Ammon's horn (tissue), 1 donor: ENCODE measurements around the gene RPTOR.
"Not testable (repeated sequence)": the region's sequence is repeated elsewhere in the genome, so short reads cannot be mapped to it uniquely, and the experiment has no call there.

Experiments
- DNase-seq: peaks from one replicate; pipeline ENCODE4 v3.0.0-alpha.2; 2016; ENCODE audit warnings: low spot score

The RPTOR gene

DNA sequence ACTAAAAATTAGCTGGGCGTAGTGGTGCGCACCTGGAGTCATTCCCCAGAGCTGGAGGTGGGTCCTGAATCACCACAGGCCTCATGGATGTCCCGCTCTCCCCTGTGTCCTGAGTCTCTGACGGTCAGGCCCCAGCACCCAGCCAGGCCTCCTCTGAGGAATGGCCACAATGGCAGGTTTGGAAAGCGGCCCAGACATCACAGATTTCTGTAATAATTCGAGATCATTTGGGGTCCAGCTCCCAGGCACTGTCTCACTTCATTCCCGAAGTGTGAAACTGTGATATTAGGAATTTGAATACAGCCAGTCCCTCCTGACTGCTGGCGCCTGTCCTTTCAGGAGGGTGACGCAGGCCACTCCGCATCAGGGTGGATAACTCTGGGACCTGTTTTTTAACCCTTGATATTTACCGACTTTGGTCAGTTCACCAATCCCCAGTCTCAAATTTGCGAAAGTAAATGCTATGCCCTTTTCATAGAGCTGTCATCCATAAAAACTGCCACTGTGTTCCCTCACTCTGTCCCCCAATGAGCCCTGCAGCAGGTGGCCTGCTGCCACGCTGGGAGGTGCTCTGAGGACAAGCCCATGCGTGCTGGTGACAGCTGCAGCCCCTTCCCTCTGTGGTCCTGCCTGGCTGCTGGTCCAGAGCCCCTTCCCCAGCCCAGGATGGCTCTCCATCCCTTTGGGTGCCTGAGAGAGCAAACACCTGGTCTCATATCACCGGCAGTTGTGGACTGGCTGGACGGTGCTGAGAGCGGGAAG lies 28.3 kb upstream of the RPTOR start:
- no peak for DNase-seq

DNA sequence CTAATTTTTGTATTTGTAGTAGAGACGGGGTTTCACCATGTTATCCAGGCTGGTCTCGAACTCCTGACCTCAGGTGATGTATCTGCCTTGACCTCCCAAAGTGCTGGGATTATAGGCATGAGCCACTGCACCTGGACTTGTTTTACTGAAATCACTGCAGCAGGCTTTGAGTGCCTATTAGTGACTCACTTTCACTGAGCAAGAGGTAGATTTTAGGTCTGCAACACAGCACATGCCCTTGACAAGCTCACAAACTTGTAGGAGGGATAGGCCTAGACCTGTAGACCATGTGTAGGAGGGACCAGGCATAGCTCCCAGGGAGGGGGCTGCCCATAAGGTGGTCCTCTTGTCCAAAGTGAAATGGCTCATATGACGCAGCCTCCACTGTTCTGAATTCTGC lies 27.0 kb upstream of the RPTOR start:
- DNase-seq = no peak

DNA sequence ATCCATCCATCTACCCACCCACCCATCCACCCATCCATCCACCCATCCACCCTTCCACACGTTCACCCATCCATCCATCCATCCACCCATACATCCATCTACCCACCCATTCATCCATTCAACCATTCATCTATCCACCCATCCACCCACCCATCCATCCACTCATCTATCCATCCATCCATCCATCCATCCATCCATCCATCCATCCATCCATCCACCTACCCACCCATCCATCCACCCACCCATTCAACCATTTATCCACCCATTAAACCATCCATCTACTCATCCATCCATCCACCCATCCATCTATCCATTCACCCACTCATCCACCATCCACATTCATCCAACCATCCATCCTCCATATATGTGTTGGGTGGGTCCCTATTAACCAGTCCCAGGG lies 26.2 kb upstream of the RPTOR start:
- no peak for DNase-seq

DNA sequence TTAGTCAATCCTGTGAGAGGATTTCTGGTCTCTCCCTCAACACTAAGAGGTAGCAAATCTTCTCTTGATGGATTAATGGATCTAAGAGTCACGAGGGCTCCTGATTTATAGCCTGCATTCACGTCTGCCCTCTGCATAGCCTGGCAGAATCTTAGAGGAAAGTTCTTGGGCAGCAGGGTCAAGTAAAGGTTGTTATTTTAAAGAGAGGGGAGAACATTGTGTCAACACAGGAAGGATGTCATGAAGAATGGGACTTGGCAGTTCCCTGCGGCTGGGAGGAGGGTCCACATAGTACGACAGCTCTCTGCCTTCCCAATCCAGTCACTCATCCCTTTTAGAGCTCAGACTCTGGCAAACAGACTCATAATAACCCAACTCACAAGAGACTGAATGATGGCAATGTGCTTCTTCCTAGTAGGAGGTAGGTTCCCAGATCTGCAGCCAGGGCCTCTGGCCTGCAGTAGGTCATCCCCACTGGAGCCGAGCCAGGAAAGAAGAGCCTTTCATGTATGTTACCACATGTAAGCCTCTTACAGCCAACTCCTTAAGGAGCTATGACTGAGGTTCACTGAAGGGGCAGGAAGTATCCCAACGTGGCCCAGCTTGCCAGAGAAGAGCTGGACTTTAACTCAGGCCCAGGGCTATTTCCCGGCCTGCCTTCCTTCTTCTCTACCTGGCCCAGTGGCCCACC lies 25.4 kb upstream of the RPTOR start:
- DNase-seq = no peak

DNA sequence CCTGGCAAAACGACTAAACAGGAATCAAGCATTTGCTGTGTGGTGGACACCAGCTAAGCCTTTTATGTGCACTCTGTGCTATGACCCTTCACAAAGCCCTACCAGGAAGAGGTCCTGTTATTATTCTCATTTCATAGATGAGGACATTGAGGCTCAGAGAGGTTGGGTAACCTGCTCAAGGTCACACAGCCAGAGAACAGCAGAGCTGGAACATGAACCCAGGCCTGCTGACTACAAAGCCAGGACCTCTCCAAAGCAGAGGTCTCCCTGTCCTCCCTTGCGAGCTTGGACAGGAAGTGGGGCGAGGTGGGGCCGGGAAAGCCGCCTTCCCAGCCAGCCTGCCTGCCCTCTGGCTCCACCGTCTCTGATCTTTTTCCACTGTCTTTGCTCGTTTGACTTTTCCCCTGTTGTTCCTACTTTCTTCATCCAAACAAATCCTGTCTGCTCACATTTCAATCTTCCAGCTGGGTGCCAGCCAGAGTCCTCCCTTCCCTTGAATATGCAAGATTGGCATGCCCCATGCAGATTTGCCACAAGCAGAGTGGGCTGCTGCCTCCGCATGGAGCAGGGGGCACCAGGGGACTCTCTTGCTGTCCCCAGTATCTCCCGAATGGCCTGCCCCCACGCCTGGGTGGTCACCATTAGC lies 23.7 kb upstream of the RPTOR start:
- DNase-seq = no peak

DNA sequence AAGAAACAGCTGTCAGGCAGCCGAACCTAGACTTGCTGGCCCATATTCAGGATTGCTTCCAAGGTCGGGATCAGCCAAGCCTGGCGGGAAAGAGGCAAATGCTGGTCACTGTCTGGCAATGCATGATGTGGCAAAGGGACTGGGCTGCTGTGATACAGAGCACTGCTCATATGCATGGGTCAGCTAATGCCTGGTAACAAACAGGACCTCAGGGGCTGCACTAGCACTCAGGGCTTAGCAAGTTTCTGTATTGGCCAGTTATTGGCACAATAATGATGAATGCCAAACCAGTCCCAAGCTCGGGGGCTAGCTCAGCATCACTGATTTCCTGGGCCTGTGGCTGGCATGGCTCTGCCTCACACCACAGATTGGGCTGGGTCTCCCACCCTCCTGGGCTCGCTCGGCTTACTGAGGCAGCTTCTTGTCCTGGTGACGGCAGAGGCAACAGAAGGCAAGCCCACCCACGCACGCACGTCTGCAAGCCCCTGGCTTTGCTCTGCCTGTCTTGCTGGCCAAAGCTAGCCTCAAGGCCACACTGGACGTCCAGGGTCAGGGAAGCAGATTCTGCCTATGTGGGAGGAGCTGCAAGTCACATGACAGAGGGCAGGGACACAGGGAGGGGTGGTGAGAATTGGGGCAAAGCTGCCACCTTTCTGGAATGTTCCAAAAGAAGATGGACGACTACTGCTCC lies 21.4 kb upstream of the RPTOR start:
- no peak for DNase-seq

DNA sequence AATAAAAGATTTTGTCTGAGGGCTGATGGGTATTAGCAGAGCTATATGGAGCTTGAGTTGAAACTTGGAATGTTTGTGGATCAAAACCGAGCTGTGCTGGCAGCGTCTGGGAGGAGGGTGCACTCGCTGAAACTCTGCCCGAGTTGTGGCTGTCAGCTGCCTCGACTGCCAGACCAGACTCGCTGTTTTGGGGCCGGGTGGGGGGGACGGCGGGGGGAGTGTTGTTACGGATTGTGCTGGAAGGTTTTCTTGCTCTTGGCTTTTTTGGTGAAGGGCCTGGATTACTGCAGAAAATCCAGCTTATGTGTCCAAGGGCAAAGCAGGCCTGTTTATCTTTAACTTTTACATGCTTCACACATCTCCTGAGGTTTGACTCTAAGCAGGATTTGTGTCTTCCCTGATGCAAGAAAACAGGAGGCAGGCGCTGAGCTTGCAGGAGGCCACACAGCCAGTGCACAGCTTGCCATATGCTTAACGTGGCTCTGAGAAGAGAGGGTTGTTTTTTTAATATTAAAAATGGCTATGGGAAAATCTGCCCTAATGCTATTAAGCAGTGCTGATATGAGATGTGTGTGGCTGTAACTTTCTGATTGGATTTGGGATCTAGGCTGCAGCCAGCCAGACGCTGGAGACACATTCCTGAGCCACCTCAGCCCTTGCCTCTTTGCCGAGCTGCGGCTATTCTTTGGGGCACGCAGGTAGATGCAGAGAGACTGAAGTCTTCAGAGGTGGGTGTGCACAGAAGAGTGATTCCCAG lies 20.5 kb upstream of the RPTOR start:
- DNase-seq = no peak

DNA sequence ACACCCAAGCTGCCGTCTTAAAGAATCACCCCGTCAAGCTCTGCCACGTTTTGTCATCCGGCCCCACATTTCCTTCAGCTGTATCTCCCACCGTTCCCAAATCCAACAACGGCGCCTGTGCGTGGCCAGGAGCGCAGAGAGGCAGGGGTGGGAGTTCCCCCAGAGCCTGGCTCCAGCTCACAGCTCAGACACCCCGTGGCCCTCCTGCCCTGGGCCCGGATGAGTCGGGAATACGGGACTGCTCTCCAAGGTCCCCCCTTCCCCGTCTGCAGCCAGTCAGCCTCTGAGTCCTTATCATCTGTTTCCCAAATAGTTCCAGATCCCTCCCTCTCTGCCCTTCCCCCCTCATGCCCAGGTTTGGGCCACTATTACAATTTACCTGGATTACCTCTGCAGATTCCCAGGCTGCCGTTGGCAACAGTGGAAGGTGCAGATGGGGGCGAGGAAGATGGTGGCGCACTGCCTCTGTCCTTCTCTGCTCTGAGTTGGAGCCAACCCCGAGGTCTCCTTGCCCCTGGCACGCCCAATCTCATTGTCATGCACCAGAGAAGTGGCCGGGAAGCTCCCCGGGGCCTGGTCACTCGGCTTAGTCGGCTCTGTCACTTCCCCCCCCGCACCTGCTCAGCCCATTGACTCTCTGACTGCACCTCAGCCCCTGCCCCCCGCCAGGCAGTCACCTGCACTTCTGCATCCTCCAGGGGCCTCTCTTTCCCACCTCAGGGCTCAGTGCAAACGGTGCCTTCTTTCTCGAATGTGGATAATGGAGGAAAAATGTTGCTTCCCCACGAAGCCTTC lies 18.3 kb upstream of the RPTOR start:
- DNase-seq = no peak

DNA sequence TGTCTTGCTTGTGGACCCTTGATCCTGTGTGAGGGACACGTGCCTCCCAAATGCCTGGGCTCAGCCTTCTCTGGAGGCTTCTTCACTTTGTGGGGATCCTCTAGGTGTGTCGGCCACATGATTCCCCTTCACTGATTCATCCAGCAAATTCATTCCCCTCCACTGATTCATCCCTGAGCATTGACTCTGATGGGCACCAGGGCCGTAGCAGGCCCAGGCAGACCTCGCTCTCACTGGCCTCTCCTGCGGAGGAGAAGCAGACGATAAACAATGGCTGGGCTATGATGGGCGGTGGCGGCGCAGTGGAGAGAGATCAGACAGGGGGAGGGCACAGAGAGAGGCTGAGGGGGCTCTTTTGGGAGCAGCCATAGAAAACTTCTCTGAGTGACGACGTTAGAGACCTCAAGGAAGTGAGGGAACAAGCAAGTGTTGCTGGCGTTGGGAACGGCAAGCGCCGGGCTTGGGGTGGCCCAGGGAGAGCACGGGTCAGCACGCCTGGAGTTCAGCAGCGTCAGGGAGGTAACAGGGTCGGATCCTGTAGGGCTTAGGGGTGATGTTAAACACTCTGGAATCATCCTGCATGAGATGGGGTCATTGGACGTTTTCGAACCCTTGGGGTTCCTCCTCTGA lies 17.5 kb upstream of the RPTOR start:
- no peak for DNase-seq

DNA sequence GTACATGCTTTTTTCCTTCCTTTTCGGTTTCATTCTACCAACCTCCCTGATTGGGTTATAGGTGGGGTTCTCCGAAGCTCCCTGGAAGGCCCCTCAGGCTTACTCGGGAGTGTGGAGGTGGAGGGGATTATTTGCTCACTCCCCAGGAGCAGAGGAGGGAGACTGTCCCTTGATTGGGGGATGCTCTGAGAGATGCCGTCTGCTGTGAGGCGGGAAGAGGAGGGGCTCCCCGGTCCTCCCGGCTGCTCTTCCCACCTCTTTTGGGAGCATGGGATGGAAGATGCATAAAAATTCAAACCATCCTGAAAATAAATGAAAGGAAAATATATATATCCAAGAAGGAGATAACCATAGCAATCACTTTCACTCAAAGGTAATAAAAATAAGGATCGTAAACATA lies 16.1 kb upstream of the RPTOR start:
- no peak for DNase-seq

DNA sequence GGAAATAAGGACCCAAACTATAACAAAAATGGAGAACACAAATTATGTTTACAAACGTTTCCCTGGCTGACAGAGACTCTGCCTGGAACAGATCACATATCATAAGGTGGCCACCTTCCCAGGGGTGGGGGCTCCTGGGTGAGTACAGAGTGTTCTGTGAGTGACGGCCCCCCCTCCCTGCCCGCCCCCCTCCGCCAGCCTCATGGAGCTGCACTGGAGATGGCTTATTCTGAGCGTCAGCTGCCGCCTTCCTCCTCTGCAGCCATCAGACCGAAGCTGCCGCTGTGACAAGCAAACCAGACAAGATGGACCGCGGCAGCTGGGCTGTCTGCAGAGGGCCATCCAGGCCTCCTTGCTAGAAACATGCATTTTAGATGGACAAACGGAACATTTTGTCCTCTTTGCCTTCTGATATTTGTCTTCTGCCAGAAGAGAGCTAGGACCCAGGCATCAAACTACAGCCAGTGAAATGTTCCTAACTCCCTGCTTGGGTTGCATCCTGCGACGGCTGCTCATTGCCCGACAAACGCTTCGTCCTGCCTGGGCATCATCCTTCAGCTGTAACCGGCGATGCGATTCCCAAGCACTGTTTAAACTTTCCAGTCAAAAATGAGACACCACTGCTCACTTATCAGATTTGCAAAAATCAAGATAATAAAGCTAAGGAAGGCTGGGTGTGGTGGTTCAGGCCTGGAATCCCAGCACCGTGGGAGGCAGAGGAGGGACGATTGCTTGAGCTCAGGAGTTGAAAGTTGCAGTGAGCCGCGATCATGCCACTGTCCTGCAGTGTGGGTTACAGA lies 15.3 kb upstream of the RPTOR start:
- peak; percentile 29 for DNase-seq

DNA sequence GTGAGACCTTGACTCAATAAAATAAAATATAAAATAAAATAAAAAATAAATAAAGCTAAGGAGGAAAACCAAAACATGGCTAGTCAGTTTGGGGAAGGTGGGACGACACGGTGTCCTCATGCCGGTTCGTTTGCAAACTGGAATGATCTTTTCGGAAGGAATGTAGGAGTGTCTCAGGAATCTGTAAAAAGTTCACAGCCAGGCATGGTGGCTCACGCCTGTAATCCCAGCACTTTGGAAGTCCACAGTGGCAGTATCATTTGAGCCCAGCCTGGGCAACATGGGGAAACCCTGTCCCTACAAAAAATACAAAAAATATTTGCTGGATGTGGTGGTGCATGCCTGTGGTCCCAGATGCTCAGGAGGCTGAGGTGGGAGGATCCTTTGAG lies 14.7 kb upstream of the RPTOR start:
- no peak for DNase-seq

DNA sequence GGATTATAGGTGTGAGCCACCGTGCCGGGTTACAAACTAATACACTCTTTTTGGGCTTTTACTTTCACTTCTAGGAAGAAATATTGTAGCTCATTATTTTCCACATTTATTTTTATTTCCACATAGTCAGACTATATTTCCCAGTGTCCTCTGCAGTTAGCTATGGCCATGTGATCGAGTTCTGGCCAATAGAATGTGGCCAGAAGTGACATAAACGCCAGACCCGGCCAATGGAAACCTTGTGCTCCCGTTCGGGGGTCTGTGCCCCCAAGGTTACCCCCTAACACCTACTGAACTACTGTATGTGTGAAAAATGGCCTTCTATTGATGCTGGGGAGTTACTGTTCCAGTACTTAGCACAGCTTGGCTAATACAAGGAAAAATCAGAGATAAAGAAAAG lies 13.2 kb upstream of the RPTOR start:
- DNase-seq = no peak

DNA sequence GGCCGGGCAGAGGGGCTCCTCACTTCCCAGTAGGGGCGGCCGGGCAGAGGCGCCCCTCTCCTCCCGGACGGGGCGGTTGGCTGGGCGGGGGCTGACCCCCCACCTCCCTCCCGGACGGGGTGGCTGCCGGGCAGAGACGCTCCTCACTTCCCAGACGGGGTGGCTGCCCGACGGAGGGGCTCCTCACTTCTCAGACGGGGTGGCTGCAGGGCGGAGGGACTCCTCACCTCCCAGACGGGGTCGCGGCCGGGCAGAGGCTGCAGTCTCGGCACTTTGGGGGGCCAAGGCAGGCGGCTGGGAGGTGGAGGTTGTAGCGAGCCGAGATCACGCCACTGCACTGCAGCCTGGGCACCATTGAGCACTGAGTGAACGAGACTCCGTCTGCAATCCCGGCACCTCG lies 7.3 kb upstream of the RPTOR start:
- not testable (repeated sequence) for DNase-seq

DNA sequence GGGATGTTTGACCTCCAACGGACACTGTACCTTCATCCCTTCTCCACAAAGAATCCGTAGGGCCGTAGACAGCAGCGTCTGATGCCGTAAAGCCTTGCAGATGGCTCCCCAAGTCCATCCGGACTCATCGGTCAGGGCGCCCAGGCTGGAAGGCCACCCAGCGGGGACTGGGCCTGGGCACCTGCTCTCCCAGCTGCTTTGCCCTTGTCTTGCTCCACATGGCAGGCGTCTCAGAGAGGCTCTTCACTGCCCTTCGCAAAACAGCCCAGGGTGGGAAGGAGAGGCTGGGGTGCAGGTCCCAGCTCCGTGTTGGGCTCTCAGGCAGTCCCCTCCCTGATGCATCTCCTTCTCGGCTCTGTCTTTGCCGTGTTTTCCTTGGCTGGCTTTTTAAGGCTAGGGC lies 6.2 kb upstream of the RPTOR start:
- no peak for DNase-seq

DNA sequence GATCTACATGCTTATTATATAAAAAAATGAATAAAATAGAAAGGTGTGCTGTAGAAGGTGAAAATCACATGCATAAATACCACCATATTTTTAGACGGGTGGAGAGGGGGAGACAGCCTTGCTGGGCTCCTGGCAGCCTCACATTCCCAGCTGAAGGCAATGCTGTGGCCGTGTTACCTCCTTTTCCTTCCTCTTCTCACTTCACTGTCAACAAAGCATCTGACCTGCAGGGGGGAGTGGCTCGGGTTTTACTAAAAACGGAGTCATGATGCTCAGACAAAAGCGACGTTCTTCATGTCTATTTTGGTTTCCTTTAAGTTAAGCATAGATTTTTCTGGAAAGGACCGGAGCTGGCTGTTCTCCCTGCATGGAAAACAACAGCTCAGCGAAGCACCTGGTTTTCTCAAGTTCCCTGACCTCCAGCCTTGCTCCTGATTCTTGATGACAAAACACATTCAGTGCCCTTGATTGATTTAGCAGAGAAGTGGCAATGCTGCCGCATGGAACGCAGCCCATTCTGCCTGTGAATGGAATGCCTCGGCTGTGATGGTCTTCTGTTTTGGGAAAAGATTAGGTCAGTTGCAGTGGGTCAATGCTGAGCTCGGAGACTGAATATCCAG lies 5.5 kb upstream of the RPTOR start:
- DNase-seq = no peak

DNA sequence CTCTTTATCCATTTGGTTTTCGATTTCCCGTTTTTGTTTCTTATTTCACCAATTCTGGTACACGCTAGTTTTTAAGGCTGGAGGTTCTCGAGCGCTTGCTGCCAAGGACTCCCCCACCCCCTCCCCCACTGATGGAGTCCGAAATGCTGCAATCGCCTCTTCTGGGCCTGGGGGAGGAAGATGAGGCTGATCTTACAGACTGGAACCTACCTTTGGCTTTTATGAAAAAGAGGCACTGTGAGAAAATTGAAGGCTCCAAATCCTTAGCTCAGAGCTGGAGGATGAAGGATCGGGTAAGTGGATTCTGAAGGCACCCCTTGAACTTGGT lies 825 bp downstream of the RPTOR start:
- no peak for DNase-seq

DNA sequence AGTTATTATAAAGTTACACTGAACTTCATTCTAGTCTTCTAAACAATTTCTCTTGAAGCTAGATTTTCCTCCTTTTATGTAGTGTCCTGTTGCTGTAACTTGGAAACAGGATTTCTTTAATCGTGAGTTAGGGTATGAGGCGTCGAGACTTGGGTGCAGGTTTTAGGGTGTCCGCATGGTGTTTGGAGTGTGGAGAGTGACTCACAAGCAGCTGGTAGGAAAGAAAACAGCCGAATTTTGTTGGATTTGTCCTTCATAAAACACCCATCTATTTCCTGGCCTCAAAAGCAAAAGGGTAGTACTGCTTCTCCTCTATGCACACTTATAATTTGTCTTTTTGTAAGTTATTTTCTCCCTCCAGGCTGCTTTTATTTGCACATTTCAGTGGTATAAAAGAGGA lies 1.6 kb downstream of the RPTOR start:
- no peak for DNase-seq

DNA sequence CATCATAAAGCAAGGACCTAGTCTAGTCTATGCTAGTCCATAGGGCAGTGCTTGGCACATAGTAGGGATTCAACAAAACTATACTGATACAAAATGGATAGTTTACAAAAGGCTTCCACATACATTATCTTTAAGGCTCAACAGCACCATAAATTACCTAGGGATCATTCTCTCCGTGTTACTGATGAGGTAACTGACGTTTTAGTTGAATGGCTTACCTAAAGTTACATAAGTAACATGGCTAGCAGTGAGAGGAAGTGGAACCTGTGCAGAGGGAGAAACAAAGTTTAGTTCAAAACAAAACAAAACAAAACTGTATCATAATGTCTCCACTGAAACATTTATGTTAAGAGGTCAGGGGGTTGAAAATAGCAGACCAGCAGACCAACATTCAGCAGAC lies 7.9 kb downstream of the RPTOR start:
- no peak for DNase-seq

DNA sequence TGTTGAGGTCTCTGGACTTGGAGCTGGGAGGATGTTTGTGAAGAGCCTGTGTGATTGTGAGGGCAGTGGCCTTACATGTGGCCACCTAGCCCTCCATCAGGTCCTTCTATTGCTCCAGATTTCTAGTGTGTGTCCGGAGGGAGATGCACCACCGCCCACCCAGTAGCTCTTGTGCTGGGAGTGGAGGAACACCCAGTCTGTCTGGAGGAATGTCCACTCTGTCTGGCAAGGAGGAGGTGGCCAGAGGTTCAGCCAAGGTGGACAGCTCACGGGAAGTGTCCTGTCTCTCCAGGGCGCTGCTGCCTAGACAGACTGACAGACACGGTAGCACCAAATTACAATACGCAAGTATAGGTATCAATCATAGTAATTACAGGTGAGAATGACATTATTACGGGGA lies 10.6 kb downstream of the RPTOR start:
- DNase-seq = no peak
